ENCODE results near the gene BBX. TPM values are rescaled to one million over a fixed set of nuclear protein-coding genes. Genes with fewer than 3 reads are reported as not detected.

The BBX gene
- total RNA-seq, 1 donor from 2014 or later, result 51.6 TPM

DNA sequence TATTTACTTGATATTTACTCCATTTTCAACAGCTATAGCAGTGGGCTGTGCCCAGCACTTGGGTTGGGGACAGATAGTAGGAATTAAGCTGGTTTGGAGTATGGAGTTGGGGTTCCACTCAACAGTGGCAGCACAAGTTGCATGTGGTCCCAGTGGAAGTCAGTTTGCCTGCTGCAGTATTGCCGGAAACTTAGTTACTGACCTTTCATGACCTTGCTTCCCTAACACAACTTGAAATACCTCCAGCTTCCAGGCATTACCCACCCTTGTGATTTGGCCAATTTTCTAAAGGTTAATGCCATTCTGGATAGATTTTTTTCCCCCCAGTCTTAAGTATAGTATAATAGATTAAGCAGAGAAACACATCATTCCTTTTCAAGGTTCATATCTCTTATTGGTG lies 68.0 kb downstream of the BBX start:
- no peak overlapping the region for H3K4me3 Mint-ChIP-seq
- H3K4me1 Mint-ChIP-seq, result peaks cover 28% of the 10 kb centered on the region
- TF ChIP-seq, protein P1, sequence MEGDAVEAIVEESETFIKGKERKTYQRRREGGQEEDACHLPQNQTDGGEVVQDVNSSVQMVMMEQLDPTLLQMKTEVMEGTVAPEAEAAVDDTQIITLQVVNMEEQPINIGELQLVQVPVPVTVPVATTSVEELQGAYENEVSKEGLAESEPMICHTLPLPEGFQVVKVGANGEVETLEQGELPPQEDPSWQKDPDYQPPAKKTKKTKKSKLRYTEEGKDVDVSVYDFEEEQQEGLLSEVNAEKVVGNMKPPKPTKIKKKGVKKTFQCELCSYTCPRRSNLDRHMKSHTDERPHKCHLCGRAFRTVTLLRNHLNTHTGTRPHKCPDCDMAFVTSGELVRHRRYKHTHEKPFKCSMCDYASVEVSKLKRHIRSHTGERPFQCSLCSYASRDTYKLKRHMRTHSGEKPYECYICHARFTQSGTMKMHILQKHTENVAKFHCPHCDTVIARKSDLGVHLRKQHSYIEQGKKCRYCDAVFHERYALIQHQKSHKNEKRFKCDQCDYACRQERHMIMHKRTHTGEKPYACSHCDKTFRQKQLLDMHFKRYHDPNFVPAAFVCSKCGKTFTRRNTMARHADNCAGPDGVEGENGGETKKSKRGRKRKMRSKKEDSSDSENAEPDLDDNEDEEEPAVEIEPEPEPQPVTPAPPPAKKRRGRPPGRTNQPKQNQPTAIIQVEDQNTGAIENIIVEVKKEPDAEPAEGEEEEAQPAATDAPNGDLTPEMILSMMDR (conservative IDR thresholded peaks at IDR 0.05), result no peak
- no peaks in the 10 kb centered on the region for H3K27me3 Mint-ChIP-seq (ENCODE audit: low read depth)
- H3K36me3 Mint-ChIP-seq (ENCODE audit: low read depth), result no peaks in the 10 kb centered on the region
- no peaks in the 10 kb centered on the region for H3K9me3 Mint-ChIP-seq
- DNase-seq (ENCODE audit: low read depth, low spot score), result no peak
- no peak overlapping the region for H3K27ac Mint-ChIP-seq (ENCODE audit: unreplicated experiment)

DNA sequence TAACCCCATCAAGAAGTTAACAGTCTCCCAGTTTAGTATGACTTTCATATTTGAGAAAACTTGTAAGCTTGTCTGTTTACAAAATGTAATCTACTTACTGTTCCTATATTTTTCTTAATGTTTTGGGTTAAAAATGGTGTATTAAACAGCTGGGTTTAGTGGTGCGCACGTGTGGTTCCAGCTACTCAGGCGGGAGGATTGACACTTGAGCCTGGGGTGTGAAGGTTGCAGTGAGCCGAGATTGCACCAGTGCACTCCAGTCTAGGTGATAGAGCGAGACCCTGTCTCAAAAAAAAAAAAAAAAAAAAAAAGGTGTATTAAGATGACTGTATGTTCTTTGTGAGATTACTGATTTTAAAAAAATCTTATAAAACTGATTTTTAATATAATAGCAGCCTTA lies 69.3 kb downstream of the BBX start:
- no peaks in the 10 kb centered on the region for H3K9me3 Mint-ChIP-seq
- no peak overlapping the region for H3K4me3 Mint-ChIP-seq
- H3K27ac Mint-ChIP-seq (ENCODE audit: unreplicated experiment), result no peak overlapping the region
- no peaks in the 10 kb centered on the region for H3K36me3 Mint-ChIP-seq (ENCODE audit: low read depth)
- DNase-seq (ENCODE audit: low read depth, low spot score), result no peak
- H3K27me3 Mint-ChIP-seq (ENCODE audit: low read depth), result no peaks in the 10 kb centered on the region
- H3K4me1 Mint-ChIP-seq, result peaks cover 28% of the 10 kb centered on the region
- TF ChIP-seq, protein P1 (conservative IDR thresholded peaks at IDR 0.05), result no peak

DNA sequence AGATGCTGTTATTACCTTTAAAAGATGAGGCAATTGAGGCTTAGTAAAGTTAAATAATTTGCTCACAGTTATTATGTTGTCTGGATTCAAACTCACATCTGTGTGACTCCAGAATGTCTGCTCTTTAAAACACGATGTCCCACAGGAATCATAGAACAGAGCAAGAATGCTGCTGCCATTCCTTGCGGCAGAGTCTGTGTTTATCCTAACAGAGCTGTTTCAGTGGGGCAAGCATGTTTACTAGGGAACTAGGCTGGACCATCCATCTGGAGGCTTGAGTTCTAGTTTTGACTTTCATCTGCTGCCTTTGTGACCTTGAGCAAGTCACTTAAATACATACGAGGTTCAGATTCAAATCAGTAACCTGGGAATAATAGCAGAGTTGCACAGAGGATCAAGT lies 72.1 kb downstream of the BBX start:
- no peak overlapping the region for H3K4me3 Mint-ChIP-seq
- no peak for DNase-seq (ENCODE audit: low read depth, low spot score)
- no peak overlapping the region for H3K27ac Mint-ChIP-seq (ENCODE audit: unreplicated experiment)
- H3K9me3 Mint-ChIP-seq, result no peaks in the 10 kb centered on the region
- no peaks in the 10 kb centered on the region for H3K27me3 Mint-ChIP-seq (ENCODE audit: low read depth)
- H3K4me1 Mint-ChIP-seq, result peaks cover 47% of the 10 kb centered on the region
- H3K36me3 Mint-ChIP-seq (ENCODE audit: low read depth), result no peaks in the 10 kb centered on the region
- TF ChIP-seq, protein P1 (conservative IDR thresholded peaks at IDR 0.05), result no peak

DNA sequence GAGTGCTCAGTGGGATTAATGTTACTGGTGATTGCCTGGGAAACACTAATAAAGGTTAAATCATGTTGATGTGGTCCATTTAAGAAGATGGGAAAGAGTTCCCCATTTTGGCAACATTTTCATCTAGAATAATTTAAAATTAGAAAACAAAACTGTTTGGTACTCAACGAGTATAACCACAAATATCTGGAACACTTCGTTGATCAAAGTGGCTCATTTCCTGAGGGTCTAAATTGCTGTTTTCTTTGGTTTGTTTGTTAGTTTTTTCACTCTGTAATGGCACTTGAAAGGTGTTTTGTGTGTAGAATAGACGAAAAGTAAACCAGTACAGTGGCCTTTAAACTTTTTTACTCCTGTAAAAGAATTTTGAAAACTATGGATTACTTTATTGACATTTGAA lies 73.9 kb downstream of the BBX start:
- TF ChIP-seq, protein P1 (conservative IDR thresholded peaks at IDR 0.05), result no peak
- Mint-ChIP-seq H3K27ac (ENCODE audit: unreplicated experiment) (no peak overlapping the region), H3K36me3 (ENCODE audit: low read depth) (peaks cover 7% of the 10 kb centered on the region), H3K4me1 (peaks cover 58% of the 10 kb centered on the region), H3K27me3 (ENCODE audit: low read depth) (no peaks in the 10 kb centered on the region), H3K4me3 (no peak overlapping the region), H3K9me3 (no peaks in the 10 kb centered on the region)
- DNase-seq (ENCODE audit: low read depth, low spot score), result no peak

DNA sequence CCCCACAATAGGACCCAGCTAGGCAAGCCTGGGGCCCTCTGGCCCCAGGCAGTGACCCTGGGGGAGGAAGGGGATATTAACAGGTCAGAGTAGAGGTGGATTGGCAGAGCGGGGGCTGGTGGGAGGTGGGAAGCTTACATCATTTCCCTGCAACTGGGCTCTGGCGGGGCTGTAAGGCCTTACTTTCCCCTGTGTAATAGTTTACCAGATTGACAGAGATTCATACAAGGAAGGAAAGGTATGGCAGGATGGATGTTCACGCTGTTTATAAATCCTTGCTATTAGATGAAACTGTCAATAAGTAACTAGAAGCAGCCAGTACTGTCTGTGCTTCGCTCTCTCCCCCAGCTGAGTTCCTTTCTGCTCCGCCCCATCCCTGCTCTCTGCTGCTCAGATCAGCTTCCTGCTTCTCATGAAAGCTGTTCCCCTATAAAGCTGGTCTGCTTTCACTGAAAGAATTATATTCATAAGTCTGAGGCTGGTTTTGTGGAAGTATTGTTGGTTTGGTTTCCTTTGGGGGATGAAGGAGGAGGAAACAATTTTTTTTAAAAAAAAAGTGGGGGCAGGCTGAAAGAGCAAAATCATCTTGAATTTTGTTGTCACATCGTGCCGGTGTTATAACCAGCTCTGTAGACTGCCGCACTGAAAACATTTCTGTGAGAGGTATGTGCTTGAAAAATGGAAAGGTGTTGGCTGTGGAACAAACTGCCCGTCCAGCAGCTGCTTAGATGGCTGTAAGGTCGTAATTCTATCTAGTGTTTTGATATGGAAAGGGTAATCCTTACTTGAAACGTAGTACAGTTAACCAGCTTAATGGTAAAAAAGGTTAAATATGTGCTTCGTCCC lies 76.4 kb downstream of the BBX start:
- TF ChIP-seq, protein P1 (conservative IDR thresholded peaks at IDR 0.05), result no peak
- H3K36me3 Mint-ChIP-seq (ENCODE audit: low read depth), result peaks cover 14% of the 10 kb centered on the region
- peaks cover 45% of the 10 kb centered on the region for H3K4me1 Mint-ChIP-seq
- no peak for DNase-seq (ENCODE audit: low read depth, low spot score)
- no peaks in the 10 kb centered on the region for H3K27me3 Mint-ChIP-seq (ENCODE audit: low read depth)
- H3K9me3 Mint-ChIP-seq, result peaks cover 4% of the 10 kb centered on the region
- peak overlapping the region; percentile 82 for H3K27ac Mint-ChIP-seq (ENCODE audit: unreplicated experiment)
- peak overlapping the region; percentile 67 for H3K4me3 Mint-ChIP-seq
